BE2C (cell line): Measurements from ENCODE around the gene RASA3.

Experiments
- DNase-seq: peaks from one replicate; pipeline ENCODE4 v3.0.0-alpha.2; 2020
- H3K27me3 ChIP-seq: fragments of 250-450 bp; sonication (Bioruptor Pico); 2 replicates; pipeline ENCODE4 v1.5.1; 2020; ENCODE audit warnings: mild to moderate bottlenecking
- H3K36me3 ChIP-seq: fragments of 250-450 bp; sonication (Bioruptor Pico); 2 replicates; pipeline ENCODE4 v1.5.1; 2020; ENCODE audit warnings: mild to moderate bottlenecking
- H3K4me1 ChIP-seq: fragments of 250-450 bp; sonication (Bioruptor Pico); 2 replicates; pipeline ENCODE4 v1.5.1; 2020
- H3K4me3 ChIP-seq: 2 replicates; pipeline ENCODE4 v1.5.1; 2011; ENCODE audit warnings: low read depth, low read length
- H3K9me3 ChIP-seq: fragments of 250-450 bp; sonication (Bioruptor Pico); 2 replicates; pipeline ENCODE4 v1.5.1; 2020
- CTCF ChIP-seq: IDR thresholded peaks from 2 replicates; pipeline ENCODE4 v1.5.1; 2012; ENCODE audit warnings: mild to moderate bottlenecking, low read depth, low read length

The RASA3 gene

DNA sequence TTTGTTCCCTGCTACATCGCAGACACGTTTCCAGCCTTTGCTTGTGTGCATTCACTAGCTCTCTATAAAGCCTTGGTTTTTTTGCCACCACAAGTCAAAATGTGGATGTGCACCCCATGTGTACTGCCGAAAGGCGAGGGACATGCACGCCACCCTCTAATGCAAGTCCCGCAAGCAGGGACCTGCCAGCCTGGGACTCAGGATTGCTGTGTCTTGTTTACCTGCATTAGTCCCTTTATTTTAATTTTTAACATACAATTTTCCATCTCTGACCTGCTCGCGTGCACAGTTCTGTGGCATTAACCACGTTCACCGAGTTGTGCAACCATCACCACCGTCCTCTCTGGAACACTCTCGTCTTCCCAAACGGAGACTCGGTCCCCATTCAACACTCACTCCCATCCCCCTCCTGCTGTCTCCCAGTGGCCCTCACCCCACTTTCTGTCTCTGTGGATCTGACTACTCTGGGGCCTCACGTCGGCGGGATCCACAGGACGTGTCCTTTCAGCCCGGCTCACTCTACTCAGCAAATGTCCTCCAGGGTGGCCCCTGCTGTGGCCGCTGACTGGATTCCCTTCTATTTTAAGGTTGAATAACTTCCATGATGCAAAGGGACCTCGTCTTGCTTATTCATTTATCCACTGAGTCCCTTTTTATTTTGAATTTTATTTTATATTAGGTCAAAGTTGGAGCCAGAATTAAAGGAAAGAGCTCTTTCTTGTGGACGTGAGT lies 58.4 kb downstream of the RASA3 start:
- H3K36me3 ChIP-seq, result peaks cover 9% of the 10 kb centered on the region
- peaks cover 10% of the 10 kb centered on the region for H3K4me1 ChIP-seq
- DNase-seq, result no peak
- no peak for TF ChIP-seq CTCF
- no peaks in the 10 kb centered on the region for H3K27me3 ChIP-seq
- H3K9me3 ChIP-seq, result no peaks in the 10 kb centered on the region
- H3K4me3 ChIP-seq, result no peak overlapping the region

DNA sequence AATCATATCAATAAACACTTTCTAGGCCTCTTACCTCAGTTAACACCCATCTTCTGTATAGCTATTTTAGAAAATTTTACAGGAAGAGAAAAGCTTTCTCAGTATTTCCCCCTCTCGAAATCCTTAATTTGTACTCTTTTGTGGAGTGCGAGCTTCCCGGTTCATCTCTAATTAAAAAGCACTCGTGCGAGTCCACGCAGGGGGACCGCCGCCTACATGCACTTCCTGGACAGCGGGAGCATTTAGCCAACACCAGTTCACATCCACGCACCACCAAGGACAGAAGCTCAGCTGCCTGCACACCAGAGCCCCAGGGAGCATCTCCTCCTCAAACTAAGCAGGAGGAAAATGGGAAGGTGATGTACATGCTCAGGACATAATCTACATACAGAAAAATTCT lies 60.0 kb downstream of the RASA3 start:
- no peaks in the 10 kb centered on the region for H3K9me3 ChIP-seq
- no peaks in the 10 kb centered on the region for H3K27me3 ChIP-seq
- peaks cover 9% of the 10 kb centered on the region for H3K36me3 ChIP-seq
- no peak for DNase-seq
- no peak for TF ChIP-seq CTCF
- H3K4me3 ChIP-seq, result no peak overlapping the region
- H3K4me1 ChIP-seq, result no peaks in the 10 kb centered on the region; the same call in 1 of the 2 replicates

DNA sequence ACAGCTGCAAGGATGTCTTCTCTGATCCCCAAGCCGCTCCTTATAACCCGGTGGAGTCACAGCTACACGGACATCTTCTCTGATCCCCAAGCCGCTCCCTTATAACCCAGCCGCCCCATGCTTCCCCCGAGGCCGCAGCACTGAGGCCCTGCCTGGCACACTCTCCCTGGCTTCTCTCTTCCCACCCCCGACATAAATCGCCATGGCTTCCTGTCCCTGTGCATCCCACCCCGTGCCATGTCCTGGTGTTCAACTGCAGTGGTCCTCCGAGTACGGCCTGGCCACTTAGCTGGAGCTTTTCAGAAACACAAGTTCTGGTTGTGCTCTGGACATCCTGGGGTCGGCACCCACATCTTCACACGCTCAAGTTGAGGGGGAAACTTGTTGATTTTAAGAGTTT lies 60.4 kb downstream of the RASA3 start:
- H3K36me3 ChIP-seq, result peaks cover 9% of the 10 kb centered on the region
- no peaks in the 10 kb centered on the region for H3K27me3 ChIP-seq
- H3K9me3 ChIP-seq, result no peaks in the 10 kb centered on the region
- DNase-seq, result no peak
- H3K4me3 ChIP-seq, result no peak overlapping the region
- TF ChIP-seq CTCF, result no peak
- no peaks in the 10 kb centered on the region; the same call in 1 of the 2 replicates for H3K4me1 ChIP-seq

DNA sequence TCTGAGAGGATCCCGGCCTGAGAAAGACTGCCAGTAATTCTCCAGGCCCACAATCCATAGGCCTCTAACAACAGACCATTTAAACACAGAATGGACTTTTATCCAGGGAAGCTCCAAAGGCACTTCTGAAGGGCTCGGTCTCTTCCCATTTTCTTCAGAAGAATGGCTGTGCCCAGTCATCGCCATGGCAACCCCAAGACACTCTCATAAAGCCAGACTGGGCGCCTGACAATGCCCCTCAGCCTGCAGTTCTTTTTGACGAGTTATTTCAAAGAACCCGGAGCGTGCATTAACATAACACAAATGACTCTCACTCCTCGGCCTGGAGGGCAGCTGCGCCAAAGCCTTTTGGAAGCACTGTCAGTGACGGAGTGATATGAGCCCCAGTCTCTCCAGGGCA lies 61.0 kb downstream of the RASA3 start:
- TF ChIP-seq CTCF, result no peak
- H3K9me3 ChIP-seq, result no peaks in the 10 kb centered on the region
- peaks cover 9% of the 10 kb centered on the region for H3K36me3 ChIP-seq
- no peaks in the 10 kb centered on the region for H3K27me3 ChIP-seq
- H3K4me3 ChIP-seq, result no peak overlapping the region
- DNase-seq, result no peak
- no peaks in the 10 kb centered on the region; the same call in 1 of the 2 replicates for H3K4me1 ChIP-seq

DNA sequence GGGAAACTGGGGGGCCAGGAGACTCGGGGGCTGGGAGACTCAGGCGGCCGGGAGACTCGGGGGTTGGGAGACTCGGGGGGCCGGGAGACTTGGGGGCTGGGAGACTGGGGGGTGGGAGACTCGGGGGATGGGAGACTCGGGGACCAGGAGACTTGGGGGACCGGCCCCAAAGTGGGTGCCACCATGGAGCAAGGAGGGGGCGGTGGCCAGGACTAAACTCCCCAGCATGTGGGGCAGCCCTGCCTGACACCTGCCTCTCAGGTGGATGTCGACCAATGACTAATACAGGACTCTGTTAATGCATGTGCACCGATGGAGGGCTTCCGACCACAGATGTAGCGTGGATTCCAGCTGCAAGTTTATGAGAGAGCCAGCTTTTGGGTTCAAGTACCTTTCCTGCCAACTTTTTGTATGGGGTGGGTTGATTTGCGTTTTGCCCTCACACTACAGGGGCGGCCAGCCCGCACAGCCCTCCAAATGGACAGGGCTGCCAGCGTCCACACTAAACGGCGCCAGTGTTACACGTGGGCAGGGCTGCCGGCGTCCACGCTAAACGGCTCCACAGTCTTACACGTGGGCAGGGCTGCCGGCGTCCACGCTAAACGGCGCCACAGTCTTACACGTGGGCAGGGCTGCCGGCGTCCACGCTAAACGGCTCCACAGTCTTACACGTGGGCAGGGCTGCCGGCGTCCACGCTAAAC lies 62.2 kb downstream of the RASA3 start:
- H3K4me3 ChIP-seq, result no peak overlapping the region
- H3K4me1 ChIP-seq, result peaks cover 10% of the 10 kb centered on the region
- no peaks in the 10 kb centered on the region for H3K9me3 ChIP-seq
- peaks cover 9% of the 10 kb centered on the region for H3K36me3 ChIP-seq
- TF ChIP-seq CTCF, result no peak
- no peaks in the 10 kb centered on the region for H3K27me3 ChIP-seq
- DNase-seq, result no peak
